Measurements from ENCODE around the gene KDM4B. TPM values are rescaled to one million over a fixed set of nuclear protein-coding genes. Genes with fewer than 3 reads are reported as not detected.

Gene KDM4B
- total and polyA plus RNA-seq, 4 donors: 3.2 to 19.7 (median 12.9) TPM

- Histone ChIP-seq H3K4me3 (ENCODE audit: low read depth in 1 of 3, low read length in 3 of 3) (no peak overlapping the region), H3K4me1 (ENCODE audit: control insufficient read depth in 4 of 4, insufficient read depth in 4 of 4, low read length in 3 of 4) (peaks cover 17 to 38% (median 27%) of the 10 kb centered on the region in 4 donors), H3K36me3 (ENCODE audit: control insufficient read depth in 4 of 4, insufficient read depth in 3 of 4, low read depth in 1 of 4, low read length in 3 of 4) (no peaks in the 10 kb centered on the region), H3K27me3 (ENCODE audit: control insufficient read depth in 4 of 4, insufficient read depth in 4 of 4, low read length in 3 of 4) (no peaks in the 10 kb centered on the region), H3K9ac (ENCODE audit: low read depth in 1 of 2, low read length in 2 of 2) (no peak overlapping the region), H3K9me3 (ENCODE audit: control insufficient read depth in 4 of 4, low read length in 3 of 4) (no peaks in the 10 kb centered on the region), H3K27ac (ENCODE audit: low read depth in 1 of 2, low read length in 2 of 2) (peak overlapping the region; percentile 26 to 60)
- TF ChIP-seq RXRA (IDR thresholded peaks at IDR 0.05): peak; percentile 68 to 89
- TF ChIP-seq CTCF (IDR thresholded peaks at IDR 0.05; ENCODE audit: low read depth, low read length, missing input control): no peak
- TF ChIP-seq ATF3 (IDR thresholded peaks at IDR 0.05): no peak
- TF ChIP-seq MAX (IDR thresholded peaks at IDR 0.05): no peak
- TF ChIP-seq HNF4A (conservative IDR thresholded peaks at IDR 0.05): peak; percentile 13 to 69
- 59% methylated on average over 5 of the region's 5 CpGs for WGBS
- no peak for DNase-seq (ENCODE audit: low spot score)
Measured at GRCh38 chr19:5005096-5005495, 36.2 kb downstream of the KDM4B start.

- Histone ChIP-seq H3K4me3 (ENCODE audit: low read depth in 1 of 3, low read length in 3 of 3) (no peak overlapping the region), H3K9me3 (ENCODE audit: control insufficient read depth in 4 of 4, low read length in 3 of 4) (no peaks in the 10 kb centered on the region), H3K36me3 (ENCODE audit: control insufficient read depth in 4 of 4, insufficient read depth in 3 of 4, low read depth in 1 of 4, low read length in 3 of 4) (no peaks in the 10 kb centered on the region), H3K27me3 (ENCODE audit: control insufficient read depth in 4 of 4, insufficient read depth in 4 of 4, low read length in 3 of 4) (no peaks in the 10 kb centered on the region), H3K9ac (ENCODE audit: low read depth in 1 of 2, low read length in 2 of 2) (no peak overlapping the region), H3K27ac (ENCODE audit: low read depth in 1 of 2, low read length in 2 of 2) (peak overlapping the region in 1 of 2 donors; percentile 40), H3K4me1 (ENCODE audit: control insufficient read depth in 4 of 4, insufficient read depth in 4 of 4, low read length in 3 of 4) (peaks cover 17 to 38% (median 27%) of the 10 kb centered on the region in 4 donors)
- WGBS: 66% methylated on average over 10 of the region's 10 CpGs
- TF ChIP-seq HNF4A (conservative IDR thresholded peaks at IDR 0.05) (peak in 1 of 2 donors; percentile 46), SP1 (IDR thresholded peaks at IDR 0.05) (no peak), RXRA (IDR thresholded peaks at IDR 0.05) (peak in 1 of 2 donors; percentile 72)
- no peak for DNase-seq (ENCODE audit: low spot score)
Measured at GRCh38 chr19:5006201-5006600, 37.3 kb downstream of the KDM4B start.

- 97% methylated on average over 13 of the region's 13 CpGs for WGBS
- Histone ChIP-seq H3K27me3 (ENCODE audit: control insufficient read depth in 4 of 4, insufficient read depth in 4 of 4, low read length in 3 of 4) (no peaks in the 10 kb centered on the region), H3K36me3 (ENCODE audit: control insufficient read depth in 4 of 4, insufficient read depth in 3 of 4, low read depth in 1 of 4, low read length in 3 of 4) (no peaks in the 10 kb centered on the region), H3K9me3 (ENCODE audit: control insufficient read depth in 4 of 4, low read length in 3 of 4) (no peaks in the 10 kb centered on the region), H3K9ac (ENCODE audit: low read depth in 1 of 2, low read length in 2 of 2) (no peak overlapping the region), H3K27ac (ENCODE audit: low read depth in 1 of 2, low read length in 2 of 2) (no peak overlapping the region), H3K4me1 (ENCODE audit: control insufficient read depth in 4 of 4, insufficient read depth in 4 of 4, low read length in 3 of 4) (peaks cover 17 to 42% (median 30%) of the 10 kb centered on the region in 4 donors), H3K4me3 (ENCODE audit: low read depth in 1 of 3, low read length in 3 of 3) (no peak overlapping the region)
- DNase-seq (ENCODE audit: low spot score): no peak
- no peak for TF ChIP-seq ZBTB33 (IDR thresholded peaks at IDR 0.05)
- TF ChIP-seq FOXA2 (IDR thresholded peaks at IDR 0.05): no peak
- TF ChIP-seq YY1 (IDR thresholded peaks at IDR 0.05): no peak
- TF ChIP-seq HNF4G (IDR thresholded peaks at IDR 0.05): no peak
- no peak for TF ChIP-seq GABPA (IDR thresholded peaks at IDR 0.05 in 1 of 2, conservative IDR thresholded peaks at IDR 0.05 in 1 of 2)
- no peak for TF ChIP-seq RXRA (IDR thresholded peaks at IDR 0.05)
- no peak for TF ChIP-seq JUND (IDR thresholded peaks at IDR 0.05)
- TF ChIP-seq HNF4A (conservative IDR thresholded peaks at IDR 0.05): no peak
- TF ChIP-seq NR2F2 (IDR thresholded peaks at IDR 0.05): no peak
- TF ChIP-seq ATF3 (IDR thresholded peaks at IDR 0.05): no peak
- no peak for TF ChIP-seq RAD21 (IDR thresholded peaks at IDR 0.05)
- no peak for TF ChIP-seq EGR1 (IDR thresholded peaks at IDR 0.05; ENCODE audit: low read depth in 2 of 2)
- TF ChIP-seq CTCF (IDR thresholded peaks at IDR 0.05; ENCODE audit: low read depth, low read length, missing input control): no peak
- no peak for TF ChIP-seq REST (IDR thresholded peaks at IDR 0.05)
- TF ChIP-seq MAX (IDR thresholded peaks at IDR 0.05): no peak
- no peak for TF ChIP-seq FOXA1 (IDR thresholded peaks at IDR 0.05)
Measured at GRCh38 chr19:5006821-5007220, 37.9 kb downstream of the KDM4B start.
